HFF-Myc (cell line): ENCODE results near the gene BICD1.

Experiments used
- DNase-seq: peaks from one replicate; pipeline ENCODE4 v3.0.0-alpha.2; 2011; ENCODE audit warnings: low read depth; ENCODE audit errors: extremely low read depth
- H3K4me3 ChIP-seq: replicated peaks from 2 replicates; pipeline ENCODE4 v1.5.1; 2011; ENCODE audit warnings: low read depth, mild to moderate bottlenecking, control low read depth, low read length
- CTCF ChIP-seq: IDR thresholded peaks from 2 replicates; pipeline ENCODE4 v1.5.1; 2012; ENCODE audit warnings: mild to moderate bottlenecking, low read depth, low read length, control low read depth; ENCODE audit errors: missing control alignments

Gene BICD1

DNA sequence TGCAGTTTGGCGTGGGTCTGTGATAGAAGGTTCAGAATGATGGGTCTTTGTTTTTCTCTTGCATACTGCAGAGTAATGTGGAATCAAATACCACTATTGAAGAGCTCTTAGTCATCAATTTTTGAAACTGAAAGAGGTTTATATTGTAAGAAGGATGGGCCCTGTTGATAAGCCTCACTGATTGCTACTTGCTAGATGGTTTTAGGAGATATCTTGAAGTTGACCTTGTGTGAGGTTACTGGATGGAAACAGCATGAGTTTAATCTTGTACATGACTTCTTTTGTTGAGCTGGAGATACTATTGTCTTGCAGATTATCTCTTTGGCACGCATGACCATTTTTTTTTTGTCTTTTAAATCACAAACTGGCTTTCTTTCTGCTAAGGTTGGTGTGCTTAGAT lies 13.8 kb downstream of the BICD1 start:
- no peak overlapping the region for H3K4me3 ChIP-seq
- no peak for TF ChIP-seq CTCF
- DNase-seq, result no peak

DNA sequence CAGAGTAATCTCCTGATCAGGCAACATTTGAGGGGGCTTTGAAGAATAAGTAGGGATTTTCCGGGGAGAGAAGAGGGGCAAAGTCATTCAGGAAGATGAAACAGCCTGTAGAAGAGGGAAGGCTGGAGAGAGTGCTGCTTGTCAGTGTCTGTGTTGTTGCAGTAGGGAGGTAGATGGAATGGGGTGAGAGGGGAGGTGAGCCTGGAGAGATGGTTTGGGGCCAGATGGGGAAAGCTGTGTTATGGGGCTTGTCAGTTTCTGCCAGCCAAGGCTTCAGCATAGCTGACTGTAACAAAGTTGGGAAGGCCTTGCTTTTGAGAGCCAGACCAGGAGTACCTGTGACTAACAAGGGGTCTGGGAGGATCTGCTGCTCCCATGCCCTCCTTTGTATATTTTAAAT lies 18.0 kb downstream of the BICD1 start:
- TF ChIP-seq CTCF, result no peak
- no peak overlapping the region for H3K4me3 ChIP-seq
- no peak for DNase-seq

DNA sequence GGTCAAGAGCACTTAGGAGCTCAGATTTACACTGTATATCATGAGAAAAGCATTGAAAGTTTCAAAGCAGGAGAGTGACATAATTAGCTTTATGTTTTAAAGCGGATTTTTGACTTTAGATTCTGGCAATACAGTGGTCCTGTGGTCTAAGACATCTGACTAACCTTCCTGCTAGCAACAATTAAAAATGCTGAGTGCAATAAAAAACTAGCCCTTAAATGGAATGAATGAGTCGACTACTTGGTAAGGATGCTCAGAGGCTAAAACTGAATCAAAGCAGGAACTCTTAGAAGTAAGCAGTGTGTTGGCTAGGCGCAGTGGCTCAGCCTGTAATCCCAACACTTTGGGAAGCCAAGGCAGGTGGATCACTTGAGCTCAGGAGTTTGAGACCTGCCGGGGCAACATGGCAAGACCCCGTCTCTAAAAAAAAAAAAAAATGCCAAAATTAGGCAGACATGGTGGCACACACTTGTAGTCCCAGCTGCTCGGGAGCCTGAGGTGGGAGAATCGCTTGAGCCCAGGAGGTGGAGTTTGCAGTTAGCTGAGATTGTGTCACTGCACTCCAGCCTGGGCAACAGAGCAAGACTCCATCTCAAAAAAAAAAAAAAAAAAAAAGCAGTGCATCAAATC lies 18.9 kb downstream of the BICD1 start:
- no peak for TF ChIP-seq CTCF
- H3K4me3 ChIP-seq, result no peak overlapping the region
- no peak for DNase-seq

GRCh38 chr12:32126720-32127119 lies 20.1 kb downstream of the BICD1 start:
- no peak for DNase-seq

DNA sequence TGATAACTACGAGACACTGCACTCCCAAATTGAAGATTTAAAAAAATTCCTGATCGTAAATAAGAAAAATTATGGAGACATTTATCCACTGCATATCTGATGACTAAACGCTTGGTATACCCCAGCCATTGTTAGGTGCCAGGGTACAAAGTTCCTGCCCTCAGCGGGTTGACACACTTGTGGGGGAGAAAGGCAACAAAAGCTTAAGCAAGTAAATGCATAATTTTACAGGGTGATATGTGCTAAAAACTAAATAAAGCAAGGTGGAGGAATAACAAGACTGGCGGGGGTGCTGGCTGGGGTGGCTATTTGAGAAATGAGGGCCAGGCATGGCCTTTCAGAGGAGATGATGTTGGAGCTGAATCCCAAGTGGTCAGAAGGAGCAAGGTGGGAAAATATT lies 25.0 kb downstream of the BICD1 start:
- no peak for TF ChIP-seq CTCF
- H3K4me3 ChIP-seq, result no peak overlapping the region
- DNase-seq, result no peak

More at GRCh38 chr12:32126720-32127119, 20.1 kb downstream of the BICD1 start:
- no peak for TF ChIP-seq CTCF
- no peak overlapping the region for H3K4me3 ChIP-seq

DNA sequence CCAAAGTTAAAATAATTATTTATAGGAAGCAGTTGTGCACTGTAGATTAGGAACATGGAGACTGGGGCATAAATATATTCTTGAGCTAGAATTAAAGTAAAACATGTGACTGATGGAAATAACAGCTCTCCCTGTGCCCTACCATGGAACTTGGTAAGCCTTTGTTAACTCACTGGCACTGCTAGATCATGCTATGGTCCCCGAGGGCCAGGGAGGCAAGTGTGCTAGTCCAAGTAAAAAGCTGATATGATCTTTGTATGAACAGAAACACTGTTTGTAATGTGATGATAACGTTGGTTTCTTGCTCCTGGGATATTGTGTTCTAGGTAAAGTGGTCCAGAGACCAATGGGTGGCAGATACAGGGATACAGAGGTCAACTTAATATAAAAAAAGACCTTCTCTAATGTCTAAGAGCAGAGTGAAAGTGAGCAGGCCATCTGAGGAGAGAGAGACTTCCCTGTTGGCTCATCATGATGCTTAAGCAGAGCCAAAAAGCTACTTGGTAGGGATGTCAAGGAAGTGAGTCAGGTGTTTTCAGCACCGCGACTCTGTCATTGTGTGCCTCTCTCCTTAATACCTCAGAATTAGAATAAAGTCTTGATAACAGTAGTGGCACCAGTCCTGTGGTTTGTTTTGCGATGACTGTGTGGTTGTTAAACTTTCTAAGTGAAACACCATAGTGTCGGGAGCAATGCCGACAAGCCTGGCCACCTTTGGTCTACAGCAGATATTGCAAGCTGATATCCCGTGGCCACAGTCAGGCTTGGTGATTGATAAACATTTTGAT lies 27.6 kb downstream of the BICD1 start:
- TF ChIP-seq CTCF, result no peak
- DNase-seq, result no peak
- H3K4me3 ChIP-seq, result no peak overlapping the region
